Upper lobe of right lung (tissue), 1 donor: ENCODE data around the gene LAMA2. TPM values are rescaled to one million over a fixed set of nuclear protein-coding genes. Genes with fewer than 3 reads are reported as not detected.

Experiments used
- ATAC-seq: fragments of 200-7000 bp; cut with Tn5 transposase; one replicate; pipeline ENCODE4 v1.9.1; 2020; ENCODE audit warnings: mild to moderate bottlenecking, moderate library complexity
- DNase-seq: peaks from one replicate; pipeline ENCODE4 v3.0.0-alpha.2; 2020
- H3K27ac ChIP-seq: fragments of 200-600 bp; one replicate; pipeline ENCODE4 v1.8.0; 2022
- H3K27me3 ChIP-seq: fragments of 200-600 bp; one replicate; pipeline ENCODE4 v1.8.0; 2022; ENCODE audit warnings: mild to moderate bottlenecking
- H3K36me3 ChIP-seq: fragments of 200-600 bp; one replicate; pipeline ENCODE4 v1.8.0; 2022
- H3K4me1 ChIP-seq: fragments of 200-600 bp; one replicate; pipeline ENCODE4 v1.8.0; 2022
- H3K4me3 ChIP-seq: fragments of 200-600 bp; one replicate; pipeline ENCODE4 v1.8.0; 2022; ENCODE audit warnings: mild to moderate bottlenecking
- H3K9me3 ChIP-seq: fragments of 200-600 bp; one replicate; pipeline ENCODE4 v1.8.0; 2022
- intact Hi-C: fragments of 100-400 bp; cut with DNase I; formaldehyde crosslinking; loops from one replicate; pipeline ENCODE4 v1.11.0; 2022
- total RNA-seq: library from RNA; stranded (reverse); fragmentation: NEBNext Ultra II Directional; extraction: Animal tissue kit (Norgen Biotek cat#: 25700); gene quantifications from one replicate; pipeline ENCODE4 v1.2.1, GENCODE V29; 2021
- TF ChIP-seq, protein P1 (sequence below): fragments of 200-600 bp; IDR thresholded peaks from one replicate; pipeline ENCODE4 v1.8.0; 2022; ENCODE audit warnings: antibody characterized with exemption
- donor health status: DM: no; HTN: yes; CAD: no; lungs with severe emphysema.

Gene LAMA2
- total RNA-seq, 1 donor from 2014 or later = 42.1 TPM

DNA sequence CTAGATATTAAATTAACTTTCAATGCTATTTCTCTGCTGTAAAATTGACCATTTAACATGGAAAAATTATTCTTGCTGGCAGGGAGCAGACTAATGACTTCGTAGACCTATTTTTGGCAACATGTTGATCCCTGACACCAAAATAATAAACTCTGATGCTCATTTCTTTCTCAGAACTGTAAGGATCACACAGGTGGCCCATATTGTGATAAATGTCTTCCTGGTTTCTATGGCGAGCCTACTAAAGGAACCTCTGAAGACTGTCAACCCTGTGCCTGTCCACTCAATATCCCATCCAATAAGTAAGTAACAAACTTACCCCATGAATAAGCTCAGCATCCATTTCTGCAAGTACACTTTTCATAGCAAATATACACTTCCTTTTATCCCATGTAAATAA lies 387.5 kb downstream of the LAMA2 start:
- intact Hi-C loops = no loop called here
- ATAC-seq = no peak

DNA sequence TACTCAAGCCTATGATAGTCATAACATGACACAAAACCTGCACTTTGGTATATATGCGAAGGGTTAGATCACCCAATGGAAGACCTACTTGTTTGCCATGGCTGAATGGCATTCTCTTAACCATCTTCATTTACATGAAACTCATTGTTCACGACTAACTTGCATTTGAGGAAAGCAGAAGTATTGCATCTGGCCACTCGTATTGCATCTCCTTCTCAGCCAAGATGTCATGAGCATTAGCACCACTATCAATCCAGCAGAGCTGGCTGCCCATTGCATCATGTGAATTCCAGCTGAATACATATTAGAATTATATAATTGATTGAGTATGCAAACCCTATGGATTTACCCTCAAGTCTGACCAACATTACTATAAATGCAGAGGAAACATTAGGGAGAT lies 390.2 kb downstream of the LAMA2 start:
- H3K27me3 ChIP-seq = no peaks in the 10 kb centered on the region
- no peak overlapping the region for H3K4me3 ChIP-seq
- intact Hi-C loops = no loop called here
- H3K4me1 ChIP-seq = no peaks in the 10 kb centered on the region
- no peaks in the 10 kb centered on the region for H3K9me3 ChIP-seq
- ATAC-seq (no peak), DNase-seq (no peak)
- TF ChIP-seq, protein P1, sequence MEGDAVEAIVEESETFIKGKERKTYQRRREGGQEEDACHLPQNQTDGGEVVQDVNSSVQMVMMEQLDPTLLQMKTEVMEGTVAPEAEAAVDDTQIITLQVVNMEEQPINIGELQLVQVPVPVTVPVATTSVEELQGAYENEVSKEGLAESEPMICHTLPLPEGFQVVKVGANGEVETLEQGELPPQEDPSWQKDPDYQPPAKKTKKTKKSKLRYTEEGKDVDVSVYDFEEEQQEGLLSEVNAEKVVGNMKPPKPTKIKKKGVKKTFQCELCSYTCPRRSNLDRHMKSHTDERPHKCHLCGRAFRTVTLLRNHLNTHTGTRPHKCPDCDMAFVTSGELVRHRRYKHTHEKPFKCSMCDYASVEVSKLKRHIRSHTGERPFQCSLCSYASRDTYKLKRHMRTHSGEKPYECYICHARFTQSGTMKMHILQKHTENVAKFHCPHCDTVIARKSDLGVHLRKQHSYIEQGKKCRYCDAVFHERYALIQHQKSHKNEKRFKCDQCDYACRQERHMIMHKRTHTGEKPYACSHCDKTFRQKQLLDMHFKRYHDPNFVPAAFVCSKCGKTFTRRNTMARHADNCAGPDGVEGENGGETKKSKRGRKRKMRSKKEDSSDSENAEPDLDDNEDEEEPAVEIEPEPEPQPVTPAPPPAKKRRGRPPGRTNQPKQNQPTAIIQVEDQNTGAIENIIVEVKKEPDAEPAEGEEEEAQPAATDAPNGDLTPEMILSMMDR = no peak
- H3K27ac ChIP-seq = no peak overlapping the region
- peaks cover 4% of the 10 kb centered on the region for H3K36me3 ChIP-seq

More for the DNA sequence above, 387.5 kb downstream of the LAMA2 start:
- H3K9me3 ChIP-seq = no peaks in the 10 kb centered on the region
- no peak overlapping the region for H3K27ac ChIP-seq
- DNase-seq = no peak
- H3K36me3 ChIP-seq = peaks cover 4% of the 10 kb centered on the region
- H3K27me3 ChIP-seq = no peaks in the 10 kb centered on the region
- H3K4me1 ChIP-seq = no peaks in the 10 kb centered on the region
- H3K4me3 ChIP-seq = no peak overlapping the region
- TF ChIP-seq, protein P1 = no peak

DNA sequence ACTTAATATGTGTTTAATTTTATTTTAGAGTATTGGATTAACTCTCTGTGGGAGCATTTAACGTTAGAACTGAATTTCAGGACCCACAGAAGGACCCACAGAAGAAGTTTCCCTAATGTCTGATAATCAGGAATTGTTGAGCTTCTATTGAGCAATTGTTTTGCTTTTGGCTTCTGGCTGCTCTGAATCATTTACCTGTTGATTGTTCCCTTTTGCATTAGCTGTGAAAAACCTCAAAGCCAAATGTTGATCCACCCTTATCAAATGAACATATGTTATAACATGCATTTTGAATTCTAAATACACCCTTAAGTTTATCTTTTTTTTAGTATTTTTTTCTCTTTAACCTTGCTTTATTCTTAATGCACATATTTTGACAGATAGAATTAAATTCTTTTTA lies 393.5 kb downstream of the LAMA2 start:
- ATAC-seq (no peak), DNase-seq (no peak)
- Histone ChIP-seq H3K27me3 (no peaks in the 10 kb centered on the region), H3K9me3 (no peaks in the 10 kb centered on the region), H3K4me3 (no peak overlapping the region), H3K36me3 (no peaks in the 10 kb centered on the region), H3K27ac (no peak overlapping the region), H3K4me1 (peaks cover 9% of the 10 kb centered on the region)
- intact Hi-C loops = no loop called here
- TF ChIP-seq, protein P1 = no peak

DNA sequence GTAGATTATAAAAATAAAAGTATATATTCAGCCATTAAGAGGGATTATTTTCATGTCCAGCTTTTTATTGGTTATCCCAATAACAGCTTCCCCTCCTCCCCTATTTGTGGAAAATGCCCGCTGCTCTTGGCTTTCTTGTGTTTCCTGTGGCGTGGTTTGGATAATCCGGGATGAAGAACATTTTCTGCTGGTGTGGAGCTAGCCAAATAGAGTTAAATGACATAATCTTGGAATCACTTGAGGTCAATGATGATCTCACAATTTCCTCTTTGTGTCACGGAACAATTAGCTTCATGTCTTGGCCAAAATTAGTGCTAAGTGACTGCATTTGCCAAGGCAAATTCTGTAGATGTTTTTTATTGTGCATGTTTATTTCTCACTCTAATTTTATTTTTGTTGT lies 394.0 kb downstream of the LAMA2 start:
- Histone ChIP-seq H3K9me3 (no peaks in the 10 kb centered on the region), H3K27me3 (no peaks in the 10 kb centered on the region), H3K36me3 (no peaks in the 10 kb centered on the region), H3K4me3 (no peak overlapping the region), H3K27ac (no peak overlapping the region), H3K4me1 (peaks cover 9% of the 10 kb centered on the region)
- no peak for ATAC-seq
- no peak for DNase-seq
- intact Hi-C loops = no loop called here
- TF ChIP-seq, protein P1 = no peak

DNA sequence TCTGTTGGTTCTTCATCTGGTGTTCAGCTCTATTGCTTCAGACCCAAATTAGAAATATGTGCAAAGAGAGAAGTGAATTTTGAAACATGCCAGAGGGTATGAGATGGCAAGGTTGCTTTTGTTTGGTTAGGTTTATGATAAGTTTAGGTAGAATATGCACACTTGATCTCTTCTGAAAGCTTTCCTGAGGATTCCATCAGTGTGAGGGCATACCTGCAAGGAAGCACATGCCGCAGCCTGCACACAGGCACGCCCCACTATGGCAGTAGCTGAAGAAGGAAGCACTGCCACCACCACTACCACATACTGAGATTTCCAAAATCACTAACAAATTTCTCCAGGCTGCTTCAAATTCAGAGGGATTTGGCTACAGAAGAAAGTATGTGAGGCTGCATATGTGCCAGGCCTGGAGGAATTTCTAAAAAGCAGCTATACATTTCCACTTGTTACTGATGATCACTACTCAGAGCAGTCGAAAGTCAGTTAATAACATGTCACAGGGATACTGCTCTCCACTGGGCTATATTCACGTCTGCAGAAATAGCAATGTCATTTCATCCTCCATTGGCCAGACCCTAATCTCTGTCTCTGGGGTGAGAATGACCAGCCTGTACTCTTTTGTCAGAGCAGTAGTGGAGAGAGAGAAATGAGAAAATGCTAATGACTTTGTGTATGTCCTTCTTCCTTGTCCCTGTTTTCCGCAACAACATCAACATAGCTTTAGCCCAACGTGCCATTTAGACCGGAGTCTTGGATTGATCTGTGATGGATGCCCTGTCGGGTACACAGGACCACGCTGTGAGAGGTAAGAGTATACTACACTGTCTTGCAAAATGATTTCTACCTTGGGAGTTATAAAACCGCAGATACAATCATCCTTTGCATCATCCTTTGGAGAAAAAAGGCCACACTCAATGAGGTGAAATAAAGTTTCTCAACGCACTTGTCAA lies 396.7 kb downstream of the LAMA2 start:
- Histone ChIP-seq H3K36me3 (no peaks in the 10 kb centered on the region), H3K9me3 (no peaks in the 10 kb centered on the region), H3K27ac (no peak overlapping the region), H3K4me1 (peaks cover 9% of the 10 kb centered on the region), H3K27me3 (no peaks in the 10 kb centered on the region), H3K4me3 (no peak overlapping the region)
- DNase-seq (no peak), ATAC-seq (no peak)
- intact Hi-C loops = no loop called here
- TF ChIP-seq, protein P1 = no peak
